ENCODE results near the gene NUP62. TPM values are rescaled to one million over a fixed set of nuclear protein-coding genes. Genes with fewer than 3 reads are reported as not detected.
"Not testable (repeated sequence)": the region's sequence is repeated elsewhere in the genome, so short reads cannot be mapped to it uniquely, and the experiment has no call there.

Gene NUP62
- total RNA-seq, 1 donor from 2014 or later = 16.2 TPM

- H3K4me3 ChIP-seq (ENCODE audit: low read length in 3 of 3) = no peak overlapping the region
- no peaks in the 10 kb centered on the region for H3K9me3 ChIP-seq (ENCODE audit: control insufficient read depth in 3 of 3, low read length in 3 of 3)
- H3K36me3 ChIP-seq (ENCODE audit: control insufficient read depth in 3 of 3, insufficient read depth in 3 of 3, low read length in 3 of 3) = no peaks in the 10 kb centered on the region
- H3K27me3 ChIP-seq (ENCODE audit: control insufficient read depth in 3 of 3, insufficient read depth in 3 of 3, low read length in 3 of 3) = peaks cover 8 to 46% (median 18%) of the 10 kb centered on the region in 3 donors
- H3K9ac ChIP-seq (ENCODE audit: low read depth in 1 of 3, low read length in 3 of 3) = no peak overlapping the region
- peaks cover 7 to 13% (median 9%) of the 10 kb centered on the region in 3 donors for H3K4me1 ChIP-seq (ENCODE audit: control insufficient read depth in 3 of 3, insufficient read depth in 3 of 3, low read length in 3 of 3)
- H3K27ac ChIP-seq (ENCODE audit: low read depth, low read length) = no peak overlapping the region
Observed at GRCh38 chr19:49952906-49953305, 23.6 kb upstream of the NUP62 start.

- Histone ChIP-seq H3K4me1 (ENCODE audit: control insufficient read depth in 3 of 3, insufficient read depth in 3 of 3, low read length in 3 of 3) (peaks cover 7 to 13% (median 9%) of the 10 kb centered on the region in 3 donors), H3K27ac (ENCODE audit: low read depth, low read length) (no peak overlapping the region), H3K36me3 (ENCODE audit: control insufficient read depth in 3 of 3, insufficient read depth in 3 of 3, low read length in 3 of 3) (no peaks in the 10 kb centered on the region), H3K4me3 (ENCODE audit: low read length in 3 of 3) (no peak overlapping the region), H3K9ac (ENCODE audit: low read depth in 1 of 3, low read length in 3 of 3) (no peak overlapping the region), H3K27me3 (ENCODE audit: control insufficient read depth in 3 of 3, insufficient read depth in 3 of 3, low read length in 3 of 3) (peaks cover 8 to 46% (median 18%) of the 10 kb centered on the region in 3 donors), H3K9me3 (ENCODE audit: control insufficient read depth in 3 of 3, low read length in 3 of 3) (no peaks in the 10 kb centered on the region)
Observed at GRCh38 chr19:49952479-49952836, 23.2 kb upstream of the NUP62 start.

- no peaks in the 10 kb centered on the region for H3K36me3 ChIP-seq (ENCODE audit: control insufficient read depth in 3 of 3, insufficient read depth in 3 of 3, low read length in 3 of 3)
- no peak overlapping the region for H3K4me3 ChIP-seq (ENCODE audit: low read length in 3 of 3)
- no peaks in the 10 kb centered on the region for H3K9me3 ChIP-seq (ENCODE audit: control insufficient read depth in 3 of 3, low read length in 3 of 3)
- peaks cover 7 to 13% (median 9%) of the 10 kb centered on the region in 3 donors for H3K4me1 ChIP-seq (ENCODE audit: control insufficient read depth in 3 of 3, insufficient read depth in 3 of 3, low read length in 3 of 3)
- H3K9ac ChIP-seq (ENCODE audit: low read depth in 1 of 3, low read length in 3 of 3) = no peak overlapping the region
- peaks cover 11 to 46% (median 21%) of the 10 kb centered on the region in 3 donors for H3K27me3 ChIP-seq (ENCODE audit: control insufficient read depth in 3 of 3, insufficient read depth in 3 of 3, low read length in 3 of 3)
- H3K27ac ChIP-seq (ENCODE audit: low read depth, low read length) = no peak overlapping the region
Observed at GRCh38 chr19:49951806-49952478, 22.6 kb upstream of the NUP62 start.

- H3K9me3 ChIP-seq (ENCODE audit: control insufficient read depth in 3 of 3, low read length in 3 of 3) = no peaks in the 10 kb centered on the region
- no peak overlapping the region for H3K27ac ChIP-seq (ENCODE audit: low read depth, low read length)
- no peak overlapping the region for H3K4me3 ChIP-seq (ENCODE audit: low read length in 3 of 3)
- H3K4me1 ChIP-seq (ENCODE audit: control insufficient read depth in 3 of 3, insufficient read depth in 3 of 3, low read length in 3 of 3) = peaks cover 7 to 13% (median 9%) of the 10 kb centered on the region in 3 donors
- no peaks in the 10 kb centered on the region for H3K36me3 ChIP-seq (ENCODE audit: control insufficient read depth in 3 of 3, insufficient read depth in 3 of 3, low read length in 3 of 3)
- H3K9ac ChIP-seq (ENCODE audit: low read depth in 1 of 3, low read length in 3 of 3) = no peak overlapping the region
- peaks cover 11 to 52% (median 21%) of the 10 kb centered on the region in 3 donors for H3K27me3 ChIP-seq (ENCODE audit: control insufficient read depth in 3 of 3, insufficient read depth in 3 of 3, low read length in 3 of 3)
Observed at GRCh38 chr19:49950956-49951526, 21.7 kb upstream of the NUP62 start.

- no peaks in the 10 kb centered on the region for H3K9me3 ChIP-seq (ENCODE audit: control insufficient read depth in 3 of 3, low read length in 3 of 3)
- H3K27me3 ChIP-seq (ENCODE audit: control insufficient read depth in 3 of 3, insufficient read depth in 3 of 3, low read length in 3 of 3) = peaks cover 11 to 52% (median 21%) of the 10 kb centered on the region in 3 donors
Observed at GRCh38 chr19:49950590-49950948, 21.3 kb upstream of the NUP62 start.

GRCh38 chr19:49949742-49950589 is 20.7 kb upstream of the NUP62 start:
- peaks cover 10 to 51% (median 21%) of the 10 kb centered on the region in 3 donors for H3K27me3 ChIP-seq (ENCODE audit: control insufficient read depth in 3 of 3, insufficient read depth in 3 of 3, low read length in 3 of 3)
- H3K4me3 ChIP-seq (ENCODE audit: low read length in 3 of 3) = no peak overlapping the region
- no peak overlapping the region for H3K9ac ChIP-seq (ENCODE audit: low read depth in 1 of 3, low read length in 3 of 3)
- H3K9me3 ChIP-seq (ENCODE audit: control insufficient read depth in 3 of 3, low read length in 3 of 3) = no peaks in the 10 kb centered on the region
- no peaks in the 10 kb centered on the region for H3K36me3 ChIP-seq (ENCODE audit: control insufficient read depth in 3 of 3, insufficient read depth in 3 of 3, low read length in 3 of 3)
- no peak overlapping the region for H3K27ac ChIP-seq (ENCODE audit: low read depth, low read length)
- peaks cover 7 to 13% (median 8%) of the 10 kb centered on the region in 3 donors for H3K4me1 ChIP-seq (ENCODE audit: control insufficient read depth in 3 of 3, insufficient read depth in 3 of 3, low read length in 3 of 3)

More at GRCh38 chr19:49950590-49950948, 21.3 kb upstream of the NUP62 start:
- H3K9ac ChIP-seq (ENCODE audit: low read depth in 1 of 3, low read length in 3 of 3) = no peak overlapping the region
- peaks cover 7 to 13% (median 9%) of the 10 kb centered on the region in 3 donors for H3K4me1 ChIP-seq (ENCODE audit: control insufficient read depth in 3 of 3, insufficient read depth in 3 of 3, low read length in 3 of 3)
- no peak overlapping the region for H3K27ac ChIP-seq (ENCODE audit: low read depth, low read length)
- no peaks in the 10 kb centered on the region for H3K36me3 ChIP-seq (ENCODE audit: control insufficient read depth in 3 of 3, insufficient read depth in 3 of 3, low read length in 3 of 3)
- H3K4me3 ChIP-seq (ENCODE audit: low read length in 3 of 3) = no peak overlapping the region

- H3K27ac ChIP-seq (ENCODE audit: low read depth, low read length) = no peak overlapping the region
- H3K9me3 ChIP-seq (ENCODE audit: control insufficient read depth in 3 of 3, low read length in 3 of 3) = no peaks in the 10 kb centered on the region
- peaks cover 3 to 26% (median 13%) of the 10 kb centered on the region in 3 donors for H3K27me3 ChIP-seq (ENCODE audit: control insufficient read depth in 3 of 3, insufficient read depth in 3 of 3, low read length in 3 of 3)
- H3K4me1 ChIP-seq (ENCODE audit: control insufficient read depth in 3 of 3, insufficient read depth in 3 of 3, low read length in 3 of 3) = no peaks in the 10 kb centered on the region
- H3K9ac ChIP-seq (ENCODE audit: low read depth in 1 of 3, low read length in 3 of 3) = no peak overlapping the region
- H3K4me3 ChIP-seq (ENCODE audit: low read length in 3 of 3) = no peak overlapping the region
- no peaks in the 10 kb centered on the region for H3K36me3 ChIP-seq (ENCODE audit: control insufficient read depth in 3 of 3, insufficient read depth in 3 of 3, low read length in 3 of 3)
Observed at GRCh38 chr19:49946415-49946814, 17.1 kb upstream of the NUP62 start.

GRCh38 chr19:49944567-49944966 is 15.3 kb upstream of the NUP62 start:
- not testable (repeated sequence) for H3K9ac ChIP-seq (ENCODE audit: low read depth in 1 of 3, low read length in 3 of 3); H3K27me3 ChIP-seq (ENCODE audit: control insufficient read depth in 3 of 3, insufficient read depth in 3 of 3, low read length in 3 of 3); H3K4me3 ChIP-seq (ENCODE audit: low read length in 3 of 3); H3K36me3 ChIP-seq (ENCODE audit: control insufficient read depth in 3 of 3, insufficient read depth in 3 of 3, low read length in 3 of 3); H3K4me1 ChIP-seq (ENCODE audit: control insufficient read depth in 3 of 3, insufficient read depth in 3 of 3, low read length in 3 of 3); H3K9me3 ChIP-seq (ENCODE audit: control insufficient read depth in 3 of 3, low read length in 3 of 3); H3K27ac ChIP-seq (ENCODE audit: low read depth, low read length)

- H3K27me3 ChIP-seq (ENCODE audit: control insufficient read depth in 3 of 3, insufficient read depth in 3 of 3, low read length in 3 of 3) = peaks cover 0 to 2% (median 2%) of the 10 kb centered on the region in 3 donors
- no peak overlapping the region for H3K9ac ChIP-seq (ENCODE audit: low read depth in 1 of 3, low read length in 3 of 3)
- H3K36me3 ChIP-seq (ENCODE audit: control insufficient read depth in 3 of 3, insufficient read depth in 3 of 3, low read length in 3 of 3) = no peaks in the 10 kb centered on the region
- H3K4me3 ChIP-seq (ENCODE audit: low read length in 3 of 3) = no peak overlapping the region
- H3K27ac ChIP-seq (ENCODE audit: low read depth, low read length) = no peak overlapping the region
- no peaks in the 10 kb centered on the region for H3K9me3 ChIP-seq (ENCODE audit: control insufficient read depth in 3 of 3, low read length in 3 of 3)
- H3K4me1 ChIP-seq (ENCODE audit: control insufficient read depth in 3 of 3, insufficient read depth in 3 of 3, low read length in 3 of 3) = peaks cover 4 to 7% (median 4%) of the 10 kb centered on the region in 3 donors
Observed at GRCh38 chr19:49940482-49940791, 11.1 kb upstream of the NUP62 start.

All from skeletal muscle tissue (tissue), 4 donors.